ENCODE results near the gene CCDC116.

- TF ChIP-seq CTCF (IDR thresholded peaks at IDR 0.05) (no peak), POLR2A (IDR thresholded peaks at IDR 0.05) (no peak)
These were observed 21.2 kb upstream of the CCDC116 start for GRCh38 chr22:21611210-21611977.
